GM23338 (cell line): ENCODE data around the gene RYR2. TPM values are rescaled to one million over a fixed set of nuclear protein-coding genes. Genes with fewer than 3 reads are reported as not detected.

Experiments used
- ATAC-seq: fragments of 200-7000 bp; cut with Tn5 transposase; 3 replicates; pipeline ENCODE4 v1.9.1; 2020
- DNase-seq: peaks from one replicate; pipeline ENCODE4 v3.0.0-alpha.2; 2015; ENCODE audit warnings: low spot score
- H2AFZ ChIP-seq: fragments of 200-600 bp; sonication (generic); 2 replicates; pipeline ENCODE4 v1.8.0; 2016; ENCODE audit warnings: antibody characterized with exemption, mild to moderate bottlenecking, moderate library complexity
- H3F3A ChIP-seq: fragments of 200-600 bp; sonication (generic); replicated peaks from 2 replicates; pipeline ENCODE4 v1.8.0; 2017; ENCODE audit warnings: antibody characterized with exemption, mixed run types, low read depth
- H3K27ac ChIP-seq: fragments of 200-600 bp; sonication (generic); 2 replicates; pipeline ENCODE4 v1.6.1; 2016; ENCODE audit warnings: low read depth
- H3K27me3 ChIP-seq: fragments of 200-600 bp; sonication (generic); 2 replicates; pipeline ENCODE4 v1.8.0; 2016; ENCODE audit warnings: mild to moderate bottlenecking, mixed run types, moderate library complexity; ENCODE audit not compliant: insufficient read depth
- H3K36me3 ChIP-seq: fragments of 200-600 bp; sonication (generic); 2 replicates; pipeline ENCODE4 v1.8.0; 2016; ENCODE audit warnings: mild to moderate bottlenecking; ENCODE audit not compliant: insufficient read depth
- H3K4me1 ChIP-seq: fragments of 200-600 bp; sonication (generic); 2 replicates; pipeline ENCODE4 v1.8.0; 2016; ENCODE audit warnings: mild to moderate bottlenecking, moderate library complexity; ENCODE audit not compliant: insufficient read depth
- H3K4me2 ChIP-seq: fragments of 200-600 bp; sonication (generic); 2 replicates; pipeline ENCODE4 v1.7.1; 2017; ENCODE audit warnings: mixed run types
- H3K4me3 ChIP-seq: fragments of 200-600 bp; sonication (generic); 2 replicates; pipeline ENCODE4 v1.6.1; 2016; ENCODE audit warnings: mixed run types
- H3K79me2 ChIP-seq: fragments of 200-600 bp; sonication (generic); replicated peaks from 2 replicates; pipeline ENCODE4 v1.8.0; 2017; ENCODE audit warnings: mild to moderate bottlenecking; ENCODE audit not compliant: insufficient read depth
- H3K9me2 ChIP-seq: fragments of 200-600 bp; sonication (generic); 2 replicates; pipeline ENCODE4 v1.8.0; 2017; ENCODE audit not compliant: insufficient read depth
- H4K20me1 ChIP-seq: fragments of 200-600 bp; sonication (generic); replicated peaks from 2 replicates; pipeline ENCODE4 v1.8.0; 2017; ENCODE audit warnings: mild to moderate bottlenecking; ENCODE audit not compliant: insufficient read depth
- H3K27ac Mint-ChIP-seq: 2 replicates; pipeline ENCODE4 v1.8.0; 2020; ENCODE audit warnings: inconsistent platforms, mild to moderate bottlenecking, moderate library complexity, mixed read lengths
- H3K27me3 Mint-ChIP-seq: 3 replicates; pipeline ENCODE4 v1.8.0; 2022; ENCODE audit warnings: low read depth, mild to moderate bottlenecking, moderate library complexity, mixed read lengths, inconsistent platforms; ENCODE audit not compliant: insufficient read depth, poor library complexity
- H3K36me3 Mint-ChIP-seq: 3 replicates; pipeline ENCODE4 v1.8.0; 2021; ENCODE audit warnings: low read depth, mild to moderate bottlenecking, inconsistent platforms, moderate library complexity, mixed read lengths
- H3K4me1 Mint-ChIP-seq: 3 replicates; pipeline ENCODE4 v1.8.0; 2020; ENCODE audit warnings: mild to moderate bottlenecking, inconsistent platforms, mixed read lengths
- H3K4me3 Mint-ChIP-seq: 3 replicates; pipeline ENCODE4 v1.8.0; 2021; ENCODE audit warnings: moderate library complexity, mild to moderate bottlenecking, inconsistent platforms, mixed read lengths
- H3K9me3 Mint-ChIP-seq: 3 replicates; pipeline ENCODE4 v1.8.0; 2020; ENCODE audit warnings: moderate library complexity, mild to moderate bottlenecking, inconsistent platforms, mixed read lengths
- CREB1 ChIP-seq: fragments of 250-450 bp; sonication (Bioruptor Pico); IDR thresholded peaks from 2 replicates; pipeline ENCODE4 v1.5.0; 2020; ENCODE audit warnings: low read depth, mild to moderate bottlenecking, moderate library complexity
- CTCF ChIP-seq, 2 experiments: fragments of 200-600 bp in 1 of 2; sonication (generic) in 1 of 2; conservative IDR thresholded peaks; 2 replicates each; pipeline versions ENCODE4 v1.5.1 to v1.6.1; 2016 to 2017; ENCODE audit warnings: antibody characterized with exemption in 2 of 2, low read depth in 2 of 2, mild to moderate bottlenecking in 2 of 2, moderate library complexity in 1 of 2
- ETS1 ChIP-seq: IDR thresholded peaks from 2 replicates; pipeline ENCODE4 v1.6.1; 2016; ENCODE audit warnings: antibody characterized with exemption
- EZH2 ChIP-seq: fragments of 200-600 bp; sonication (generic); IDR thresholded peaks from one replicate; pipeline ENCODE4 v1.8.0; 2017; ENCODE audit warnings: antibody characterized with exemption, mild to moderate bottlenecking, low read depth; ENCODE audit not compliant: unreplicated experiment
- EZH2phosphoT487 ChIP-seq: fragments of 200-600 bp; sonication (generic); IDR thresholded peaks from one replicate; pipeline ENCODE4 v1.8.1; 2018; ENCODE audit warnings: antibody characterized with exemption; ENCODE audit not compliant: unreplicated experiment
- JUNB ChIP-seq: IDR thresholded peaks from one replicate; pipeline ENCODE4 v1.6.1; 2016; ENCODE audit warnings: antibody characterized with exemption; ENCODE audit not compliant: unreplicated experiment
- NANOG ChIP-seq: IDR thresholded peaks from 2 replicates; pipeline ENCODE4 v1.6.1; 2016; ENCODE audit warnings: antibody characterized with exemption, borderline replicate concordance
- POLR2AphosphoS5 ChIP-seq: IDR thresholded peaks from 2 replicates; pipeline ENCODE4 v1.6.1; 2016; ENCODE audit warnings: antibody characterized with exemption, low read depth
- REST ChIP-seq: IDR thresholded peaks from one replicate; pipeline ENCODE4 v1.6.1; 2018; ENCODE audit warnings: antibody characterized with exemption; ENCODE audit not compliant: unreplicated experiment
- STAT1 ChIP-seq: IDR thresholded peaks from one replicate; pipeline ENCODE4 v1.6.1; 2016; ENCODE audit warnings: antibody characterized with exemption; ENCODE audit not compliant: unreplicated experiment
- ZNF114 ChIP-seq: fragments of 250-450 bp; sonication (Bioruptor Pico); IDR thresholded peaks from 2 replicates; pipeline ENCODE4 v1.5.0; 2020; ENCODE audit warnings: mild to moderate bottlenecking, moderate library complexity
- ZNF331 ChIP-seq: fragments of 250-450 bp; sonication (Bioruptor Pico); IDR thresholded peaks from 2 replicates; pipeline ENCODE4 v1.5.0; 2020; ENCODE audit warnings: low read depth, mild to moderate bottlenecking, moderate library complexity
- ZNF462 ChIP-seq: fragments of 250-450 bp; sonication (Bioruptor Pico); IDR thresholded peaks from 2 replicates; pipeline ENCODE4 v1.5.0; 2020; ENCODE audit warnings: mild to moderate bottlenecking, moderate library complexity
- polyA plus RNA-seq: library from polyadenylated mRNA; unstranded; fragments of >200 nt; fragmentation: Nextera tagmentation; extraction: Ambion mirVana; gene quantifications from 2 replicates; pipeline ENCODE4 v1.2.1, GENCODE V29; 2016
- total RNA-seq: library from RNA; depleted of rRNA; stranded (reverse); fragments of >200 nt; shearing (Covaris generic); gene quantifications from 2 replicates; pipeline ENCODE4 v1.2.3, GENCODE V29; 2014

The RYR2 gene
- total and polyA plus RNA-seq, 2 experiments from 2014 or later: 8.9 to 10.0 TPM

GRCh38 chr1:237730826-237731350, 688.9 kb downstream of the RYR2 start:
- DNase-seq: no peak
- Histone ChIP-seq H3K4me1 (no peaks in the 10 kb centered on the region), H3K9me2 (no peaks in the 10 kb centered on the region), H4K20me1 (no peaks in the 10 kb centered on the region), H3K4me2 (no peak overlapping the region), H2AFZ (no peak overlapping the region), H3K79me2 (no peaks in the 10 kb centered on the region), H3K27me3 (no peaks in the 10 kb centered on the region), H3K36me3 (no peaks in the 10 kb centered on the region), H3K27ac (no peak overlapping the region), H3F3A (no peaks in the 10 kb centered on the region), H3K4me3 (no peak overlapping the region)
- no peaks in the 10 kb centered on the region for H3K36me3 Mint-ChIP-seq
- no peak overlapping the region for H3K4me3 Mint-ChIP-seq
- H3K4me1 Mint-ChIP-seq: no peaks in the 10 kb centered on the region; the same call in 2 of the 3 replicates
- H3K9me3 Mint-ChIP-seq: no peaks in the 10 kb centered on the region
- ATAC-seq: no peak
- TF ChIP-seq EZH2 (no peak), ZNF114 (CRISPR knock-in tag) (no peak), JUNB (no peak), NANOG (no peak), POLR2AphosphoS5 (no peak), STAT1 (no peak), ETS1 (no peak), ZNF331 (CRISPR knock-in tag) (no peak), REST (no peak), ZNF462 (CRISPR knock-in tag) (no peak), EZH2phosphoT487 (no peak), CREB1 (CRISPR knock-in tag) (no peak), CTCF (conservative IDR thresholded peaks at IDR 0.05; ENCODE audit: low read depth in 2 of 2) (no peak)
- H3K27me3 Mint-ChIP-seq: peaks cover under 1% of the 10 kb centered on the region
- no peak overlapping the region for H3K27ac Mint-ChIP-seq
